Aorta (tissue), 5 donors: ENCODE results near the gene MCTP2. TPM values are rescaled to one million over a fixed set of nuclear protein-coding genes. Genes with fewer than 3 reads are reported as not detected.
"Not testable (repeated sequence)": the region's sequence is repeated elsewhere in the genome, so short reads cannot be mapped to it uniquely, and the experiment has no call there.

ENCODE experiments used
- ATAC-seq: fragments of 200-7000 bp; cut with Tn5 transposase; one replicate; pipeline ENCODE4 v1.9.1; 2022; ENCODE audit warnings: moderate library complexity; ENCODE audit not compliant: low FRiP score
- DNase-seq, 2 donors: peaks; one replicate each; pipeline ENCODE4 v3.0.0-alpha.2; 2020
- H3K27ac ChIP-seq, 2 donors: one replicate each; pipeline ENCODE4 v1.5.1; 2013; ENCODE audit warnings: low read length in 2 of 2, mild to moderate bottlenecking in 2 of 2, moderate library complexity in 2 of 2, control low read depth in 1 of 2, inconsistent platforms in 1 of 2, low read depth in 1 of 2
- H3K27me3 ChIP-seq, 2 donors: one replicate each; pipeline ENCODE4 v1.6.1; 2013; ENCODE audit warnings: control low read depth in 1 of 2, low read length in 1 of 2, mild to moderate bottlenecking in 1 of 2, moderate library complexity in 1 of 2; ENCODE audit not compliant: insufficient read depth in 2 of 2, control insufficient read depth in 1 of 2
- H3K36me3 ChIP-seq, 2 donors: one replicate each; pipeline ENCODE4 v1.6.1; 2013; ENCODE audit warnings: control low read depth in 1 of 2, low read length in 1 of 2, mild to moderate bottlenecking in 1 of 2; ENCODE audit not compliant: insufficient read depth in 2 of 2, control insufficient read depth in 1 of 2
- H3K4me1 ChIP-seq, 2 donors: one replicate each; pipeline ENCODE4 v1.6.1; 2013; ENCODE audit warnings: low read length in 2 of 2, control low read depth in 1 of 2, mild to moderate bottlenecking in 1 of 2, moderate library complexity in 1 of 2; ENCODE audit not compliant: insufficient read depth in 2 of 2, control insufficient read depth in 1 of 2
- H3K4me3 ChIP-seq, 2 donors: one replicate each; pipeline ENCODE4 v1.5.1; 2013; ENCODE audit warnings: low read length in 2 of 2, control low read depth in 1 of 2, mild to moderate bottlenecking in 1 of 2
- H3K9me3 ChIP-seq: one replicate; pipeline ENCODE4 v1.6.1; 2013; ENCODE audit warnings: mild to moderate bottlenecking, low read length; ENCODE audit not compliant: control insufficient read depth
- WGBS, 2 donors: extraction: QIAGEN DNeasy Blood & Tissue Kit; methylation state at CpG; one replicate each; pipeline ENCODE4 v1.1.7; 2013; 5-methylcytosine and 5-hydroxymethylcytosine counted together
- intact Hi-C, 2 donors: fragments of 100-400 bp; cut with DNase I; formaldehyde crosslinking; loops; one replicate each; pipeline versions ENCODE4 v1.14.2 to v1.15.0; 2022
- polyA plus RNA-seq, 2 donors: library from polyadenylated mRNA; stranded (reverse); fragments of 200-250 nt; gene quantifications; one replicate each; pipeline ENCODE4 v1.2.3, GENCODE V29; 2013
- total RNA-seq, 2 donors: library from RNA; stranded (reverse); fragmentation: NEBNext Ultra II Directional; extraction: Animal tissue kit (Norgen Biotek cat#: 25700); gene quantifications; one replicate each; pipeline ENCODE4 v1.2.1, GENCODE V29; 2021
- donor health status: healthy with polysubstance abuse.
- donor health status: Bipolar disorder and iron deficiency.
- donor health status: DM: no; HTN: no; CAD: no.
- donor health status: DM: no; HTN: no; CAD: no.
- donor health status: DM: yes; HTN: yes; CAD: no.

Gene MCTP2
- total and polyA plus RNA-seq, 4 donors: 0.13 to 9.6 (median 4.3) TPM

DNA sequence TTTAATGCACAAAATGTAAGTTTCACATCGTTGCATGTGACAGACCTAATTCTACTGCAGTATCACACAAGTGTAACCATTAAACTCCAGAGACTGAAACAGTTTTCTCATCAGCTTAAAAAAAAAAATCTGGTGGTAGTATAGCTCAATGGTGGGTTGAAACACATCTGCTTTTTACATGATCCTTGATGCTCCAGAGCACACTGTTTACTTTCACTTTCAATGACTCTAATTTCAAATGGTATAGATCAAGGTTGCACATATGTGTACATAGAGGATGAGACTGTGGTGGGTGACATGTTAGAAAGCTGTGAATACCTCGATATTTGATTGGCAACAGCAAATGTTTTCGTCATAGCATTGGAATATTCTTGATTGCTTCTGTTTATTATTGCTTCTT, 22.4 kb downstream of the MCTP2 start:
- no peaks in the 10 kb centered on the region for H3K36me3 ChIP-seq
- intact Hi-C loops: no loop called here
- H3K9me3 ChIP-seq: peaks cover 2% of the 10 kb centered on the region
- H3K27me3 ChIP-seq: no peaks in the 10 kb centered on the region
- no peaks in the 10 kb centered on the region for H3K4me1 ChIP-seq
- no peak for DNase-seq
- no peak overlapping the region for H3K27ac ChIP-seq
- ATAC-seq: no peak
- 83 to 89% methylated on average over 3 of the region's 3 CpGs for WGBS, 2 donors
- no peak overlapping the region for H3K4me3 ChIP-seq

DNA sequence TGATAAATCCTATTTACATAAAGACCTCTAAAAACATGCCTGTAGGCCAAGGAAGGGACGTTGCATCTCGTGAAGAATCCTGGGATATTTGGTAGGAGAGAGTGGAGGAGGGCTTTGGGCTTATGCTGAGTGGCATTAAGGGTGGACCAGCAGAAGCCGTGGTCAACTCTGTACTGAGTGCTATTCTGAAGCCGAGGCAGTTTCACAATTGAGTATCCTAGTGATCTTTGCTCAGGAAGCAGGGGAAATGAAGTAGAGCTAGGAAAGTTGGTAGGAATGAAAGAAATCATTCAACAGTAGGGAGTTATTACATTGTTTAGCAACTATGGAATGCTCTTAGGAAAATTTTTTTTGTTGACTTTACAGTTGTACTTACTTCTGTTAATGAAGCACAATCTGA, 24.2 kb downstream of the MCTP2 start:
- Histone ChIP-seq H3K4me3 (no peak overlapping the region), H3K4me1 (no peaks in the 10 kb centered on the region), H3K27me3 (no peaks in the 10 kb centered on the region), H3K9me3 (peaks cover 2% of the 10 kb centered on the region), H3K36me3 (no peaks in the 10 kb centered on the region), H3K27ac (no peak overlapping the region)
- DNase-seq (no peak), ATAC-seq (no peak)
- intact Hi-C loops: no loop called here
- 53 to 63% methylated on average over 4 of the region's 4 CpGs for WGBS, 2 donors

DNA sequence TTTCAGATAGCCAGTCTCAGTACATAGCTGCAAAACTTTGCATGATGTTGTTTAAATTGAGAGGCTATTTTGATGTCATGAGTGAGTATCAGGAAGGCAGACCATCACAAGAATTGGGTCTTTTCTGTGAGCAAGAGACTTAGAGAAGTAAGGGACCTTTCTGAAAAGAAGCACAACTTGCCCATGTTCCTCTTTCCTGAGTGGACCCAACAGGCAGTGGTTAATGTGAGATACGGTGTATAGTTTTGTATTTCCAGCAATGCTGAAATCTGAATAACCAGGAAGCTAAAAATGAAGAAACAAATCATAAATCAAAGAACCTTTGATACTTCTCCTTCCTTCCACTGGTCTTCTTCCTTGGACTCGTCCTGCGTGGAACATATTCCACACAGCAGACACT, 25.1 kb downstream of the MCTP2 start:
- no peak for DNase-seq
- Histone ChIP-seq H3K36me3 (no peaks in the 10 kb centered on the region), H3K4me3 (no peak overlapping the region), H3K9me3 (peaks cover 2% of the 10 kb centered on the region), H3K4me1 (no peaks in the 10 kb centered on the region), H3K27me3 (no peaks in the 10 kb centered on the region), H3K27ac (no peak overlapping the region)
- 80 to 83% methylated on average over 3 of the region's 3 CpGs for WGBS, 2 donors
- intact Hi-C loops: no loop called here
- no peak for ATAC-seq

DNA sequence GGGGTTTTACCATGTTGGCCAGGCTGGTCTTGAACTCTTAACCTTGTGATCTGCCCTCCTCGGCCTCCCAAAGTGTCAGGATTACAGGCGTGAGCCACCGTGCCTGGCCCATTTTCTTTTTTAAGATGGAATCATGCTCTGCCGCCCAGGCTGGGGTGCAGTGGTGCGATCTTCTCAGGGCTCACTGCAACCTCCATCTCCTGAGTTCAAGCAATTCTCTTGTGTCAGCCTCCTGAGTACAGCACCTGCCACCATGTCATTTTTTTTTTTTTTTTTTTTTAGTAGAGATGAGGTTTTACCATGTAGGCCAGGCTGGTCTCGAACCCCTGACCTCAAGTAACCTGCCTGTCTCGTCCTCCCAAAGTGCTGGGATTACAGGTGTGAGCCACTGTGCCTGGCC, 26.4 kb downstream of the MCTP2 start:
- ATAC-seq, H3K4me1 ChIP-seq: not testable (repeated sequence)
- WGBS, 2 donors: 88 to 93% methylated on average over 7 of the region's 7 CpGs

DNA sequence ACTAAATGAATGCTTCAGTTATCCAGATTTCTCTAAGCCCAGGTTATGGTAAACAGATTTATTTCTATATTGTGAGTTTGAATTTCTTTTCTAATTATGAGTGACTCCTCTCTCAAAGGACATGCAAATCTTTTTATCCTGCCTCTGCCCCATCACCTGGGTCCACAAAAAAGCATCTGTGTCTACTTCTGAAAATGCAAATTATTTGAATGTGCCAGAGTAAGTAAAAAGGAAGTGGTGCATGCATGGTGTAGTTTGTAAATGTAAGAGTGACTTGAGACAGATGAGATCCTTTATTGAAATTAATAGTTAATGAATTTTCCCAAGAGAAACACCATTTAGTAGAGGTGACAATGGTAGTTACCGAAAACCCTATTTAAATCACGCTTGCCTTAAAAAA, 26.9 kb downstream of the MCTP2 start:
- Histone ChIP-seq H3K36me3 (no peaks in the 10 kb centered on the region), H3K9me3 (no peaks in the 10 kb centered on the region), H3K4me3 (no peak overlapping the region), H3K4me1 (no peaks in the 10 kb centered on the region), H3K27ac (no peak overlapping the region), H3K27me3 (no peaks in the 10 kb centered on the region)
- intact Hi-C loops: no loop called here
- ATAC-seq (no peak), DNase-seq (no peak)
- WGBS, 2 donors: 93 to 96% methylated on average over 2 of the region's 2 CpGs

More for the DNA sequence above, 26.4 kb downstream of the MCTP2 start:
- intact Hi-C loops, H3K36me3 ChIP-seq, H3K4me3 ChIP-seq, H3K27me3 ChIP-seq, DNase-seq, H3K27ac ChIP-seq, H3K9me3 ChIP-seq: not testable (repeated sequence)

DNA sequence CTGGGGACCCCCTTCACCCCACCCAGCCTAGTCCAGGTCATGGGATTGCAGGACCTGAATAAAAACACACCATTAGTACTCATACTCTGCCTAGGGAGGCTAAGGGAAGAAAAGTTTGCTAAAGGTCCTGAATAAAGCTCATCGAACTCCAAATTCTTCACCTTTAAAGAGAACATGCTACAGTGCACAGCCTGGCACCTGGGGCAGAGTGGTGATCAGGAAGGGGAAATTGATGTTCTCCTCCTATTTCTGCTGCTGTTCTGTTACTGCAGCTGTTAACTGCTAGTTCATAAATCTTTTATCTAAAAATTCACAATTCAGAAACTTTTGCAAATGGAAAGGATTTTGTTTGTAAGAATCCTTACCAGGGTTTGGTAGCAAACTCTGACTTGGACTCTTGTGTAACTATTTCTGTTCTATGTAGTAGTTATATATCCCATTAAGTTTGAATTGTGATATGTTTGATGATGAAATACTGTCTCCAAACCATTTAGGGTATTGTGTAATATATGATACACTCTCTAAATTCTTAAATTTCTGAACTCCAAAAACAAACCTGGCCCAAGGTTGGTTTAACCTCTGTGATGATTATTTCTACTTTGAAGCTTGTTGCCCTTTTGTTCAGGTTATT, 27.9 kb downstream of the MCTP2 start:
- H3K27ac ChIP-seq: no peak overlapping the region
- H3K36me3 ChIP-seq: no peaks in the 10 kb centered on the region
- no peak for ATAC-seq
- intact Hi-C loops: no loop called here
- H3K4me3 ChIP-seq: no peak overlapping the region
- no peaks in the 10 kb centered on the region for H3K27me3 ChIP-seq
- WGBS, 2 donors: 85 to 97% methylated on average over 1 of the region's 1 CpG
- H3K4me1 ChIP-seq: no peaks in the 10 kb centered on the region
- DNase-seq: no peak
- H3K9me3 ChIP-seq: no peaks in the 10 kb centered on the region

DNA sequence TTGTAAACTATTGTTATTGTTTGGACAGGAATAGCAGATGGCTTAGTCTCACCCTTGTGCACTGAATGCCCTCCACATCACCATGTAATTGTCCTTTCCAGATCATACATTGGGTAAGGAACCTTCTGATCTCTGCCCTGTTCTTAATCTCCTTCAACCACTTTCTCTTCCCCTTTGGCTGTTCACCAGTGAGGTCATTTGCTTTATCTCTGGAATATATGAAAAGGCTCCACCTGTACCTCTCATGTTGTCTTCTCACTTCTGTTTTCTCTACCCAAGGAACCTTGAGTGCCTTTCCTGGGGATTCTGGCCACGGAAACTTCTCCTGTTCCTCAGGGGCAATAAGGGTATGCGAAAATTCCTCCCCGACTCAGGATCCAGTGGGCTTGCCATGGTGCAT, 28.5 kb downstream of the MCTP2 start:
- Histone ChIP-seq H3K4me1 (no peaks in the 10 kb centered on the region), H3K36me3 (no peaks in the 10 kb centered on the region), H3K27me3 (no peaks in the 10 kb centered on the region), H3K27ac (no peak overlapping the region), H3K4me3 (no peak overlapping the region), H3K9me3 (no peaks in the 10 kb centered on the region)
- DNase-seq: no peak
- ATAC-seq: no peak
- intact Hi-C loops: no loop called here
- WGBS, 2 donors: 72 to 86% methylated on average over 3 of the region's 3 CpGs

DNA sequence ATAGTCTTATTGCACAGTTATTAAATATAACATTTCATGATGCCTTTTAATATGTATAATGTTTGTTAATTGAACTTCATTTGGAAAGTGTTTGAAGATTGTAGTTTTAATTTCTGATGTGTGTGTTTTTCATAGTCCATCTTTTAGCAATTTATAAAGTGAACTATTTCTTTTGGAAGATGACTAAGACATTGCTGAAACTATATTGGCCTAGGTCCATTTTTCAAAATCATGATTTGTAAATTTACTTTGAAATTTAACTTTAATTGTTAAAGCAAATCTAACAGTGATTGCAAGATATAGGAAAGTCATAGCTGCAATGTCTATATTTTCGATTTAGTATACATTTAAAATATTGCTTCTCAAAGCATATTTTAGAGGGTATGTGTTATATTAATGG, 30.8 kb downstream of the MCTP2 start:
- no peak for DNase-seq
- 36 to 49% methylated on average over 1 of the region's 1 CpG for WGBS, 2 donors

DNA sequence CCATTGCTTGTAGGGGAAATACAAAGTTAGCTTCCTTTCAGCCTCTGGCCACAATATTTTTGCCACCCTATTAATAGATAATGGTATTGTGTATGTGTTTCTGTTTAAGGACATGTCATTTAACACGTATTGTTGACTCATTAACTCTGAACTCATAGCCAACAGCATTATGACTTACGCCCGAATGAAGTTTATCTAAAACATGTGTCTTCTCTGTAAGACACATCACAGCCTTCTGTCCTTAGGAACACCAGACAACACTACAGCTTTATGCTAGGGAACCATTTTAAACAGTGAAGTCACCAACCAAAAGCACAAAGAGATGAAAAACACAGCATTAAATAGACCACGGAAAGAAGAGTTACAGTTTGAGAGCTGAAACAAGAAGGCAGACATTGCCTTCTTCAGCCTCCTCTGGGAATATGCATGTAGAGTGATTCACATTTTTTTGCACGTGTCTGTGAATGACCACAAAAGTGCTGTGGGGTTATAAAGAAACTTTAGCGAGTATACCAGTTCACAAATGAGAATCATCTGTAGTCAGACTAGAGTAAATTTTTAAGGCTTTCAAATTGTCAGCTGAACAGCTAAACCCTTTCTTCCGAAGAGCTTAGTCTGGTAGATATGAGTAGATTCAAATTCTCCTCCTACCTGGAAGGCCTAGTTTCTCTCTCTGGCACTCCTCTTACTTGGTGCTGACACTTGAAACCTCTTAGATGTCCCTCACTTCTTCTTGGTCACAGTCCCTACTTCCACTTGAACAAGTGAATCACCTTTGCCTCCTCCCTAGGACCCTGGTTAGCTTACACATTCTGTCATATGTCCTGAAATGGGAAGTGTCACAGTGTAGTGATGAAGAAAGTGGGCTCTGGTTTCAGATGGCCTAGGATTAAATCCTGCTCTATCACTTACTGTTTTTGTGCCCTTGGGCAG, 32.2 kb downstream of the MCTP2 start:
- intact Hi-C loops: no loop called here
- DNase-seq (no peak), ATAC-seq (no peak)
- no peak overlapping the region for H3K4me3 ChIP-seq
- WGBS, 2 donors: 75 to 79% methylated on average over 7 of the region's 7 CpGs
- H3K9me3 ChIP-seq: peaks cover 2% of the 10 kb centered on the region
- H3K4me1 ChIP-seq: no peaks in the 10 kb centered on the region
- no peaks in the 10 kb centered on the region for H3K36me3 ChIP-seq
- no peak overlapping the region for H3K27ac ChIP-seq
- no peaks in the 10 kb centered on the region for H3K27me3 ChIP-seq

More for the DNA sequence above, 30.8 kb downstream of the MCTP2 start:
- no peaks in the 10 kb centered on the region for H3K4me1 ChIP-seq
- H3K36me3 ChIP-seq: no peaks in the 10 kb centered on the region
- H3K9me3 ChIP-seq: peaks cover 2% of the 10 kb centered on the region
- no peak for ATAC-seq
- H3K27ac ChIP-seq: no peak overlapping the region
- no peak overlapping the region for H3K4me3 ChIP-seq
- intact Hi-C loops: no loop called here
- no peaks in the 10 kb centered on the region for H3K27me3 ChIP-seq
